Measurements from ENCODE around the gene QSER1. TPM values are rescaled to one million over a fixed set of nuclear protein-coding genes. Genes with fewer than 3 reads are reported as not detected.
A peak's percentile ranks its signal among the peaks of the same experiment; 100 is the strongest.
"Not testable (repeated sequence)": the region's sequence is repeated elsewhere in the genome, so short reads cannot be mapped to it uniquely, and the experiment has no call there.

QSER1 gene
- total RNA-seq, 2 donors from 2014 or later = 27.7 to 36.1 TPM

GRCh38 chr11:33021937-33022336, 129.3 kb downstream of the QSER1 start:
- Histone ChIP-seq H3K36me3 (replicated peaks in 1 of 2; ENCODE audit: insufficient read depth in 1 of 2, low read depth in 2 of 2) (no peaks in the 10 kb centered on the region), H3K4me1 (peaks cover 16% of the 10 kb centered on the region), H3K27me3 (no peaks in the 10 kb centered on the region), H3K27ac (no peak overlapping the region), H3K9me3 (no peaks in the 10 kb centered on the region), H3K4me3 (no peak overlapping the region)
- 21 to 31% methylated on average over 1 of the region's 1 CpG for WGBS, 2 donors
- DNase-seq = no peak
- ATAC-seq = no peak
- TF ChIP-seq CTCF (IDR thresholded peaks at IDR 0.05) (no peak), POLR2A (IDR thresholded peaks at IDR 0.05) (no peak)
- intact Hi-C loops (cut with DNase I) = no loop called here

GRCh38 chr11:33025339-33025722, 132.7 kb downstream of the QSER1 start:
- H3K36me3 ChIP-seq (replicated peaks in 1 of 2; ENCODE audit: insufficient read depth in 1 of 2, low read depth in 2 of 2) = no peaks in the 10 kb centered on the region
- TF ChIP-seq POLR2A (IDR thresholded peaks at IDR 0.05) (no peak), CTCF (IDR thresholded peaks at IDR 0.05) (no peak)
- no peak for DNase-seq
- ATAC-seq = no peak
- no peak overlapping the region for H3K27ac ChIP-seq
- WGBS, 2 donors = 82% methylated on average over 3 of the region's 3 CpGs
- H3K4me3 ChIP-seq = no peak overlapping the region
- no peaks in the 10 kb centered on the region for H3K9me3 ChIP-seq
- no peaks in the 10 kb centered on the region for H3K27me3 ChIP-seq
- intact Hi-C loops (cut with DNase I) = no loop called here
- peaks cover 11% of the 10 kb centered on the region for H3K4me1 ChIP-seq

- no peaks in the 10 kb centered on the region for H3K27me3 ChIP-seq
- no peaks in the 10 kb centered on the region for H3K9me3 ChIP-seq
- TF ChIP-seq CTCF (IDR thresholded peaks at IDR 0.05) (no peak), POLR2A (IDR thresholded peaks at IDR 0.05) (no peak)
- H3K27ac ChIP-seq = no peak overlapping the region
- no peak overlapping the region for H3K4me3 ChIP-seq
- ATAC-seq (no peak), DNase-seq (no peak)
- 63 to 78% methylated on average over 2 of the region's 2 CpGs for whole genome bisulfite sequencing, 2 donors
- H3K4me1 ChIP-seq = peaks cover 1% of the 10 kb centered on the region
- H3K36me3 ChIP-seq (replicated peaks in 1 of 2; ENCODE audit: insufficient read depth in 1 of 2, low read depth in 2 of 2) = no peaks in the 10 kb centered on the region
- intact Hi-C loops (cut with DNase I) = no loop called here
Measured at GRCh38 chr11:33027233-33027632, 134.6 kb downstream of the QSER1 start.

GRCh38 chr11:33027846-33028536, 135.4 kb downstream of the QSER1 start:
- TF ChIP-seq POLR2A (IDR thresholded peaks at IDR 0.05) = no peak
- TF ChIP-seq CTCF (IDR thresholded peaks at IDR 0.05) = no peak
- H3K9me3 ChIP-seq = no peaks in the 10 kb centered on the region
- H3K36me3 ChIP-seq (replicated peaks in 1 of 2; ENCODE audit: insufficient read depth in 1 of 2, low read depth in 2 of 2) = no peaks in the 10 kb centered on the region
- H3K27ac ChIP-seq = peak overlapping the region in 1 of 4 donors; percentile 6
- ATAC-seq (peak; percentile 15), DNase-seq (no peak)
- H3K27me3 ChIP-seq = no peaks in the 10 kb centered on the region
- H3K4me1 ChIP-seq = no peaks in the 10 kb centered on the region
- intact Hi-C loops (cut with DNase I) = no loop called here
- H3K4me3 ChIP-seq = no peak overlapping the region
- 43 to 46% methylated on average over 4 of the region's 4 CpGs for WGBS, 2 donors

GRCh38 chr11:33028537-33028914, 135.9 kb downstream of the QSER1 start:
- DNase-seq (no peak), ATAC-seq (no peak)
- Histone ChIP-seq H3K4me1 (no peaks in the 10 kb centered on the region), H3K27ac (peak overlapping the region in 1 of 4 donors; percentile 6), H3K9me3 (no peaks in the 10 kb centered on the region), H3K27me3 (no peaks in the 10 kb centered on the region), H3K36me3 (replicated peaks in 1 of 2; ENCODE audit: insufficient read depth in 1 of 2, low read depth in 2 of 2) (no peaks in the 10 kb centered on the region), H3K4me3 (no peak overlapping the region)
- WGBS, 2 donors = 63 to 85% methylated on average over 2 of the region's 2 CpGs
- TF ChIP-seq CTCF (IDR thresholded peaks at IDR 0.05) (no peak), POLR2A (IDR thresholded peaks at IDR 0.05) (no peak)
- intact Hi-C loops (cut with DNase I) = no loop called here

GRCh38 chr11:33029218-33029617, 136.6 kb downstream of the QSER1 start:
- ATAC-seq; DNase-seq; H3K36me3 ChIP-seq (replicated peaks in 1 of 2; ENCODE audit: insufficient read depth in 1 of 2, low read depth in 2 of 2); intact Hi-C loops (cut with DNase I); H3K27me3 ChIP-seq; H3K9me3 ChIP-seq; H3K4me1 ChIP-seq; H3K4me3 ChIP-seq; H3K27ac ChIP-seq: not testable (repeated sequence)
- 87 to 88% methylated on average over 6 of the region's 6 CpGs for WGBS, 2 donors

Data from body of pancreas (tissue), 4 donors.